Measurements from ENCODE around the gene TBL1XR1.

GRCh38 chr3:177058648-177059047 is 138.6 kb downstream of the TBL1XR1 start:
- TF ChIP-seq CTCF (IDR thresholded peaks at IDR 0.05; ENCODE audit: poor library complexity), result no peak
- no peak for TF ChIP-seq EZH2 (IDR thresholded peaks at IDR 0.05; ENCODE audit: borderline replicate concordance)
